Measurements from ENCODE around the gene DTYMK. TPM values are rescaled to one million over a fixed set of nuclear protein-coding genes. Genes with fewer than 3 reads are reported as not detected.
"Not testable (repeated sequence)": the region's sequence is repeated elsewhere in the genome, so short reads cannot be mapped to it uniquely, and the experiment has no call there.

The DTYMK gene
- 48.2 and 64.2 TPM in 2 replicates for total RNA-seq

GRCh38 chr2:241686650-241687425, at the start of gene DTYMK:
Gene DTYMK, minus strand, starts transcription at chr2:241686815. Its CDS starts 32 bp downstream, at chr2:241686783.
- peak; percentile 77 for DNase-seq (ENCODE audit: low read depth, low spot score)

GRCh38 chr2:241736111-241736510, 49.5 kb upstream of the DTYMK start:
- DNase-seq (ENCODE audit: low read depth, low spot score) = no peak

GRCh38 chr2:241734467-241735208, 48.0 kb upstream of the DTYMK start, which contains the start of gene D2HGDH:
Gene D2HGDH, plus strand, starts transcription at chr2:241734630. Its CDS starts 595 bp downstream, at chr2:241735225.
- no peak for DNase-seq (ENCODE audit: low read depth, low spot score)

- DNase-seq (ENCODE audit: low read depth, low spot score) = no peak
Observed at GRCh38 chr2:241734208-241734466, 47.5 kb upstream of the DTYMK start.

GRCh38 chr2:241733391-241734207, 47.0 kb upstream of the DTYMK start:
- no peak for DNase-seq (ENCODE audit: low read depth, low spot score)

- DNase-seq (ENCODE audit: low read depth, low spot score) = not testable (repeated sequence)
Observed at GRCh38 chr2:241732513-241733186, 46.0 kb upstream of the DTYMK start.

- DNase-seq (ENCODE audit: low read depth, low spot score) = no peak
Observed at GRCh38 chr2:241730671-241731293, 44.2 kb upstream of the DTYMK start.

- no peak for DNase-seq (ENCODE audit: low read depth, low spot score)
Observed at GRCh38 chr2:241729868-241730267, 43.3 kb upstream of the DTYMK start.

GRCh38 chr2:241728627-241729026, 42.0 kb upstream of the DTYMK start:
- no peak for DNase-seq (ENCODE audit: low read depth, low spot score)

- DNase-seq (ENCODE audit: low read depth, low spot score) = no peak
Observed at GRCh38 chr2:241728000-241728399, 41.4 kb upstream of the DTYMK start.

- no peak for DNase-seq (ENCODE audit: low read depth, low spot score)
Observed at GRCh38 chr2:241726459-241726858, 39.8 kb upstream of the DTYMK start.

- no peak for DNase-seq (ENCODE audit: low read depth, low spot score)
Observed at GRCh38 chr2:241724975-241725870, 38.6 kb upstream of the DTYMK start.

GRCh38 chr2:241724259-241724974, 37.8 kb upstream of the DTYMK start:
- no peak for DNase-seq (ENCODE audit: low read depth, low spot score)

GRCh38 chr2:241722896-241723454, 36.4 kb upstream of the DTYMK start:
- no peak for DNase-seq (ENCODE audit: low read depth, low spot score)

GRCh38 chr2:241721852-241722251, 35.2 kb upstream of the DTYMK start:
- no peak for DNase-seq (ENCODE audit: low read depth, low spot score)

GRCh38 chr2:241720560-241720959, 33.9 kb upstream of the DTYMK start:
- DNase-seq (ENCODE audit: low read depth, low spot score) = no peak

- no peak for DNase-seq (ENCODE audit: low read depth, low spot score)
Observed at GRCh38 chr2:241720099-241720498, 33.5 kb upstream of the DTYMK start.

- no peak for DNase-seq (ENCODE audit: low read depth, low spot score)
Observed at GRCh38 chr2:241719093-241719492, 32.5 kb upstream of the DTYMK start.

GRCh38 chr2:241708879-241709278, 22.3 kb upstream of the DTYMK start:
- DNase-seq (ENCODE audit: low read depth, low spot score) = no peak
